Ovary (tissue), 3 donors: ENCODE data around the gene MMP7.

Experiments
- CTCF ChIP-seq, 3 donors: fragments of 450-650 bp in 2 of 3; fragments of 200-600 bp in 1 of 3; IDR thresholded peaks; one replicate each; pipeline versions ENCODE4 v1.5.1 to v1.8.0; 2016 to 2022; ENCODE audit warnings: antibody characterized with exemption in 3 of 3, mild to moderate bottlenecking in 1 of 3
- EP300 ChIP-seq: sonication (generic); formaldehyde crosslinking; IDR thresholded peaks from one replicate; pipeline ENCODE4 v1.6.1; 2017; ENCODE audit warnings: antibody characterized with exemption
- POLR2A ChIP-seq: fragments of 450-650 bp; IDR thresholded peaks from one replicate; pipeline ENCODE4 v1.6.1; 2017; ENCODE audit warnings: antibody characterized with exemption, mild to moderate bottlenecking, moderate library complexity
- donor health status: DM: no; HTN: no; CAD: no.

- TF ChIP-seq CTCF (IDR thresholded peaks at IDR 0.05): no peak
- TF ChIP-seq POLR2A: no peak
- no peak for TF ChIP-seq EP300
Measured at GRCh38 chr11:102487214-102487613, 43.3 kb downstream of the MMP7 start.
